Stimulated activated CD8-positive, alpha-beta memory T cell treated with anti-CD3 and anti-CD28 coated beads, Interleukin-7, amount 100 ng/mL, for 1 hour (primary cell): ENCODE measurements around the gene NECTIN2.
"Not testable (repeated sequence)": the region's sequence is repeated elsewhere in the genome, so short reads cannot be mapped to it uniquely, and the experiment has no call there.

Source experiments
- DNase-seq, 2 donors: peaks; one replicate each; pipeline ENCODE4 v3.0.0-alpha.2; 2020; ENCODE audit warnings: low read depth in 2 of 2

The NECTIN2 gene

DNA sequence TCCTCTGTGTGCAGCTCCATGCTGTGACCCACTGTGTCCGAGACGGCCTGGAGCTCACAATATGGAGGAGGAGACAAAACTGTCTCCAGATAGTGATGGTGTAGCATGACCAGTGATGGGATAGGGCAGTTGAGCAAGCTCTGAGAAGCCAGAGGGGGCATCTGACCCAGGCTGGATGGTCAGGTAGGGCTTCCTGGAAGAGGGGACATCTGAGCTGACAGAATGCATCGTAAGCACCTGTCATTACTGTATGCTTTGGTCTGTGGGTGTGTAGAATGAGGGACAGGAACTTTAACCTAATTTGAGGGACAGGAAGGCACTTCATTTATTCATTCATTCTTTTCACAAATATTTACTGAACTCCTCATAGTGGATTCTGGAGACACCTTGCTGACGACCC, 38.5 kb downstream of the NECTIN2 start:
- no peak for DNase-seq

DNA sequence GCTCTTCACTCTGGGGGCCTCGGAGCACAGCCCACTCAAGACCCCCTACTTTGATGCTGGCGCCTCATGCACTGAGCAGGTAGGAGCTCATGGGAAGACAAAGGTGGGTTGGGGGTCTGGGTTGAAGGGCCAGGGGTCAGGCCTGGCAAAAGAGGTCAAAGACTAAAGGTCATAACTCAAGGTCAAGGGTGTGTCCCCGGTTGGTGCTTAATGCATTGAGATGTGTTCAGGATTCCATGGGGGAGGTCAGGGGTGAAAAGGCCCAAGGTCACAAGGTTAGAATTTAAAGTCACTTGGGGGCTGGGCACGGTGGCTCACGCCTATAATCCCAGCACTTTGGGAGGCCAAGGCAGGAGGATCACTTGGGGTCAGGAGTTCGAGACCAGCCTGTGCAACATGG, 40.0 kb downstream of the NECTIN2 start:
- DNase-seq: no peak

DNA sequence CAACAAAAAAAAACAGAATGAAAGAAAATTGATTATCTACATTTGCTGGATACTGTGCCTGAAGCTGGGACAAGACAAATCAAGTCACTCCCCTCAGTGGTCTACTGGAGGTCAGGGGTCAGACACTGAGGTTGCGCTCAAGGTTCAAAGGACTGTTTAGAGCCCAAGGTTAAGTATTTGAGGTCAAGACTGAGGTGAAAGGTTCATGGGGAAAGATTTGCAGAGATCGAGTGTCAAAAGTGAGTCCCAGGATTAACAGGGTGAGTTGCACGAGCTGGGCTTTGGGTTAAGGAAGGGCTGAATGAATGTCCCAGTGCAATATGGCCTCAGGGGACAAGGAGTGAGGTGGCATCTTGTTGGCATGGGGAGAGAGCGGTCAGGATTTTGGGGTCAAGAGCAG, 41.6 kb downstream of the NECTIN2 start:
- no peak for DNase-seq

DNA sequence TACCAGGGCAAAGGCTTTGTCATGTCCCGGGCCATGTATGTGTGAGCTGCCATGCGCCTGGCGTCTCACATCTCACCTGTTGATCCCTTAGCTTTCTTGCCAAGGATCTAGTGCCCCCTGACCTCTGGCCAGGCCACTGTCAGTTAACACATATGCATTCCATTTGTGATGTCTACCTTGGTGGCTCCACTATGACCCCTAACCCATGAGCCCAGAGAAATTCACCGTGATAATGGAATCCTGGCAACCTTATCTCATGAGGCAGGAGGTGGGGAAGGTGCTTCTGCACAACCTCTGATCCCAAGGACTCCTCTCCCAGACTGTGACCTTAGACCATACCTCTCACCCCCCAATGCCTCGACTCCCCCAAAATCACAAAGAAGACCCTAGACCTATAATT, 42.2 kb downstream of the NECTIN2 start:
- not testable (repeated sequence) for DNase-seq

DNA sequence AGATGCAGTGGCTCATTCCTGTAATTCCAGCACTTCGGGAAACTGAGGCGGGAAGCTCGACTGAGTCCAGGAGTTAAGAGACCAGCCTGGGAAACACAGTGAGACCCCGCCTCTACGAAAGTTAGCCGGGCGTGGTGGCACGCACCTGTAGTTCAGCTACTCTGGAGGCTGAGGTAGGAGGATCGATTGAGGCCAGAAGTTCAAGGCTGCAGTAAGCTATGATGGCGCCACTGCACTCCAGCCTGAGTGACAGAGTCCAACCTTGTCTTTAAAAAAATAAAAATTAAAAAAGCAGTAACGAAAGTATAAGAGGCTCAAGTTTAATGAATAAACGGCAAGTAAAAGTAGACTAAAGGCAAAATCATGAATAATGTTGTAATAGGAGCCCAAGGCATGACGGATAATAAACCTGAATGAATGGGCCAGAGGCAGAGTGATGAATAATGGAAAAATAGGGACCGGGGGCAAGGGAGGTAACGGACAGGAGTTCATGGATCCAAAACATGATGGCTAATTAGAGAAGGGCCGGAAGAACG, 43.8 kb downstream of the NECTIN2 start:
- no peak for DNase-seq

GRCh38 chr19:44890366-44891015, 44.4 kb downstream of the NECTIN2 start:
- DNase-seq: peak in 1 of 2 donors; percentile 100

DNA sequence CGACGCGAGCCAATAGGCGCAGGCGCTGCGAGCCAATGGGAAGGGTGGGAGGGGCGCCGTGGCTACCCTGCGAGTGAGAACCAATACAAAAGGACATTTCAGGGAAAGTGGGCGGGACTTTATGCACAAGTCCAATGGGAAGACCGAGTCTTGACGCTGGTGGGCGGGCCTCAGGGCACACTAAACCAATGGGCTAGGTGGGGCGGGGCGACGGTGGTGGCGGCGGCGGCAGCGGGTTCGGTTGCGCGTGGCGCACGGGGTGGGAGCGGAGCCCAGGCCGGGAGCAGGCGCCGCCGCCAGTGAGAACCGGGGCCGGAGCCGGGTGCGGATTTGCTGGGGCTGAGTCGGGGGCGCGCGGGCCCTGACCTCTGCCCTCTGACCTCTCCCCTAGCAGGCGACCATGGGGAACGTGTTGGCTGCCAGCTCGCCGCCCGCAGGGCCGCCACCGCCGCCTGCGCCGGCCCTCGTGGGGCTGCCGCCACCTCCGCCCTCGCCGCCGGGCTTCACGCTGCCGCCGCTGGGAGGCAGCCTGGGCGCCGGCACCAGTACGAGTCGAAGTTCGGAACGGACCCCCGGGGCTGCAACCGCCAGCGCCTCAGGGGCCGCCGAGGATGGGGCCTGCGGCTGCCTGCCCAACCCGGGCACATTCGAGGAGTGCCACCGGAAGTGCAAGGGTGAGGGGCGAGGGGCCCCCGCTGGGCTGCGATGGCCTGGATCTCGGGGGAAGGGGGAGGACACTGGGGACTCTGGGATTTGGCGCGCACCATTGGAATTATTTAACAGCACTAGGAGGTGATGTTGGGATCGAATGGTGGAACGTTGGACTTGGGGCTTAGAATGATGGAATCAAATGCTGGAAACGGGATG, 45.2 kb downstream of the NECTIN2 start, which contains the start of gene TOMM40:
Gene TOMM40, plus strand, starts transcription at position 239 of the 867 bp plus-strand sequence. Its CDS starts 162 bp downstream, at position 401.
- DNase-seq: peak in 1 of 2 donors; percentile 99

GRCh38 chr19:44892932-44893331, 46.8 kb downstream of the NECTIN2 start:
- no peak for DNase-seq

DNA sequence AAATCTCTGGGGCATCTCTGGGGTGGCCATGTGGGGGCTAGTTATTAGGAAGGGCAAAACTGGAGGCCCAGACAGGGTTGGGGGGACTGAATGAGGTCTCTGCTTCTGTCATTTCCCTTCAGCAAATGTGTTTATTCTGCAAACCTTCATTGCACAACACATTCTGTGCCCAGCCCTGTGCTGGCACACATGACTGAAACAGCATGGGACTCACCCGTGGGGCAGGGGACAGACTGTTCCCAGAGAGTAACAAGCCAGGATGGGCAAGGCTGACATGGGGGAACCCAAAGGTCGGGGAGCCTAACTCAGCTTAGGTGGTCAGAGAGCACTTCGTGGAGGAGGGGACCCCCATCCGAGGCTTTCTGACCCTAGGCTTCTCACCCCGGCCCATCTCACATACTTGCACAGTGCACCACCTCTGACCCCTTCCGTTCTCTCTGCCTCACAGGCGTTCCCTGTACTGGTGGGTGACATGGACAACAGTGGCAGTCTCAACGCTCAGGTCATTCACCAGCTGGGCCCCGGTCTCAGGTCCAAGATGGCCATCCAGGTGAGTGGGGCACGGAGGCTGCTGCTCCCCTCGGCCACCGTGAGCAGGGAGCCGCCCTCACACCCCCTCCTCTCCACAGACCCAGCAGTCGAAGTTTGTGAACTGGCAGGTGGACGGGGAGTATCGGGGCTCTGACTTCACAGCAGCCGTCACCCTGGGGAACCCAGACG, 47.4 kb downstream of the NECTIN2 start:
- no peak for DNase-seq

DNA sequence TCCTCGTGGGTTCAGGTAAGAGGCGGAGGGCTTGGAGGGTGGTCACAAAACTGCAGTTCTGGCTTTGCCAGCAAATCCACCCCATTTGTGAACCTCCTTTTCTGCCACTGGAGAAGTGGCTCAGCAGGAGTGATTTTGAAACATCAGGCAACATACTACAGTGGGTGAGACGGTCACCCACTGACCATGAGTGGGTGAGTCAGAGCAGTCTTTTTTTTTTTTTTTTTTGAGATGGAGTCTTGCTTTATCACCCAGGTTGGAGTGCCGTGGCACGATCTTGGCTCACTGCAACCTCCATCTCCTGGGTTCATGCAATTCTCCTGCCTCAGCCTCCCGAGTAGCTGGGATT, 47.9 kb downstream of the NECTIN2 start:
- no peak for DNase-seq

DNA sequence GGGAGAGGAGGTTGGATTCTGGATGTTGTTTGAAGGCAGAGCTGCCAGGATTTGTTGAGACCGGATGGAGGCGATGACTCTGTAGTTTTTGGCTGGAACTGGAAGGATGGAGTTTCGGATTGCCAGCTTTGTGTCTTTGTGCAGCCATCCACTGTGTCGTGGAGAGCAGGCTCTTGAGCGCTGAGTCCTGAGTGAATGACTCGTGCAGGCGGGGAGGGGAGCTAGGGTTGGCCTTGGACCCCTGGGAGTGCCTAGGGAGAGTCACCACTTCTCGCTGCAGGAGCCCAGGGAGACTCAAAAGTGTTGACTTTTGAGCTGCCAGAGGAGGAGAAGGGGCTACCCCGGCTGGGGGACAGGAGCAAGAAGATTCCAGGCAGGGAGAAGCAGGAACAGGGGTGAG, 48.8 kb downstream of the NECTIN2 start:
- DNase-seq: no peak

GRCh38 chr19:44897835-44898234, 51.7 kb downstream of the NECTIN2 start:
- no peak for DNase-seq

- no peak for DNase-seq
Measured at GRCh38 chr19:44900328-44901244, 54.5 kb downstream of the NECTIN2 start.

GRCh38 chr19:44903216-44903601, 57.1 kb downstream of the NECTIN2 start:
- DNase-seq: no peak

DNA sequence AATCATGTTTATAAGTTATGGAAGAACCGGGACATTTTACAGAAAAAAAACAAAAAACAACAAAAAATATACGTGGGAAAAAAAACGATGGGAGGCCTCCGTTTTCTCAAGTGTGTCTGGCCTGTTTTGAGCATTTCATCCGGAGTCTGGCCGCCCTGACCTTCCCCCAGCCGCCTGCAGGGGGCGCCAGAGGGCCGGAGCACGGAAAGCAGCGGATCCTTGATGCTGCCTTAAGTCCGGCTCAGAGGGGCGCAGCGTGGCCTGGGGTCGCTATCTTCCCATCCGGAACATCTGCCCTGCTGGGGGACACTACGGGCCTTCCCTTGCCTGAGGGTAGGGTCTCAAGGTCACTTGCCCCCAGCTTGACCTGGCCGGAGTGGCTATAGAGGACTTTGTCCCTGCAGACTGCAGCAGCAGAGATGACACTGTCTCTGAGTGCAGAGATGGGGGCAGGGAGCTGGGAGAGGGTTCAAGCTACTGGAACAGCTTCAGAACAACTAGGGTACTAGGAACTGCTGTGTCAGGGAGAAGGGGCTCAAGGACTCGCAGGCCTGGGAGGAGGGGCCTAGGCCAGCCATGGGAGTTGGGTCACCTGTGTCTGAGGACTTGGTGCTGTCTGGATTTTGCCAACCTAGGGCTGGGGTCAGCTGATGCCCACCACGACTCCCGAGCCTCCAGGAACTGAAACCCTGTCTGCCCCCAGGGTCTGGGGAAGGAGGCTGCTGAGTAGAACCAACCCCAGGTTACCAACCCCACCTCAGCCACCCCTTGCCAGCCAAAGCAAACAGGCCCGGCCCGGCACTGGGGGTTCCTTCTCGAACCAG, 57.7 kb downstream of the NECTIN2 start:
- DNase-seq: peak; percentile 54 to 63

GRCh38 chr19:44904426-44904994, 58.4 kb downstream of the NECTIN2 start:
- DNase-seq: no peak

GRCh38 chr19:44905437-44906160, 59.5 kb downstream of the NECTIN2 start, which contains the start of gene APOE:
TSS of gene APOE (plus strand) at chr19:44905796. CDS start at chr19:44906625, 829 bp downstream.
- DNase-seq: no peak

GRCh38 chr19:44907613-44908012, 61.5 kb downstream of the NECTIN2 start:
- no peak for DNase-seq
